Activated T-cell treated with anti-CD3 and anti-CD28 coated beads, Interleukin-2, amount 50 U/mL, for 72 hours (primary cell): ENCODE data around the gene SLC34A3. TPM values are rescaled to one million over a fixed set of nuclear protein-coding genes. Genes with fewer than 3 reads are reported as not detected.

ENCODE experiments used
- ATAC-seq, 2 donors: fragments of 150-1000 bp; cut with Tn5 transposase; replicated peaks in 1 of 2; 2 replicates each; pipeline ENCODE4 v1.10.0; 2021; ENCODE audit warnings: moderate library complexity in 2 of 2, mild to moderate bottlenecking in 1 of 2
- DNase-seq, 2 donors: peaks; one replicate each; pipeline ENCODE4 v3.0.0; 2021 to 2022; ENCODE audit warnings: mixed read lengths in 1 of 2
- H3K27ac Mint-ChIP-seq: one replicate; pipeline ENCODE4 v1.8.0; 2022; ENCODE audit warnings: mild to moderate bottlenecking, moderate library complexity, mixed read lengths
- H3K27me3 Mint-ChIP-seq: one replicate; pipeline ENCODE4 v1.8.0; 2022; ENCODE audit warnings: low read depth, mixed read lengths
- H3K36me3 Mint-ChIP-seq, 2 donors: one replicate each; pipeline ENCODE4 v1.8.0; 2022; ENCODE audit warnings: mixed read lengths in 2 of 2, mild to moderate bottlenecking in 1 of 2; ENCODE audit not compliant: insufficient read depth in 2 of 2
- H3K4me1 Mint-ChIP-seq: one replicate; pipeline ENCODE4 v1.8.0; 2022; ENCODE audit warnings: low read depth, mixed read lengths
- H3K4me3 Mint-ChIP-seq, 2 donors: one replicate each; pipeline ENCODE4 v1.8.0; 2022; ENCODE audit warnings: mild to moderate bottlenecking in 2 of 2, mixed read lengths in 2 of 2, moderate library complexity in 2 of 2
- H3K9me3 Mint-ChIP-seq, 2 donors: one replicate each; pipeline ENCODE4 v1.8.0; 2022; ENCODE audit warnings: mixed read lengths in 2 of 2
- total RNA-seq, 2 donors: library from RNA; stranded (reverse); gene quantifications; one replicate each; pipeline ENCODE4 v1.2.3, GENCODE V29; 2022

Gene SLC34A3
- total RNA-seq, 2 donors from 2014 or later: 0.12 to 0.14 TPM

GRCh38 chr9:137200311-137201204 is 30.1 kb upstream of the SLC34A3 start, which contains the start of gene TPRN:
TSS of gene TPRN (minus strand) at chr9:137200741. CDS start at chr9:137200711, 30 bp downstream.
- Mint-ChIP-seq H3K9me3 (no peaks in the 10 kb centered on the region), H3K4me3 (peak within 1 kb of the TSS; percentile 91 to 93), H3K4me1 (peaks cover 36% of the 10 kb centered on the region), H3K36me3 (peaks cover 1 to 8% of the 10 kb centered on the region in 2 donors), H3K27me3 (no peaks in the 10 kb centered on the region), H3K27ac (peak within 1 kb of the TSS; percentile 28)
- ATAC-seq (peak; percentile 94), DNase-seq (peak; percentile 99 to 100)

- Mint-ChIP-seq H3K27ac (peak overlapping the region; percentile 28), H3K9me3 (no peaks in the 10 kb centered on the region), H3K27me3 (no peaks in the 10 kb centered on the region), H3K36me3 (peaks cover 1 to 9% of the 10 kb centered on the region in 2 donors), H3K4me1 (peaks cover 43% of the 10 kb centered on the region), H3K4me3 (peak overlapping the region; percentile 91 to 93)
- no peak for ATAC-seq
- DNase-seq: no peak
Measured at GRCh38 chr9:137201205-137201868, 29.4 kb upstream of the SLC34A3 start.

GRCh38 chr9:137202966-137203365 is 27.7 kb upstream of the SLC34A3 start:
- Mint-ChIP-seq H3K9me3 (no peaks in the 10 kb centered on the region), H3K27me3 (no peaks in the 10 kb centered on the region), H3K27ac (no peak overlapping the region), H3K4me3 (peak overlapping the region in 1 of 2 donors; percentile 10), H3K36me3 (peaks cover 1 to 20% of the 10 kb centered on the region in 2 donors), H3K4me1 (peaks cover 59% of the 10 kb centered on the region)
- DNase-seq: no peak
- ATAC-seq: no peak

- Mint-ChIP-seq H3K36me3 (peaks cover 1 to 22% of the 10 kb centered on the region in 2 donors), H3K4me3 (peak overlapping the region; percentile 94 to 95), H3K27ac (peak overlapping the region; percentile 90), H3K27me3 (no peaks in the 10 kb centered on the region), H3K9me3 (no peaks in the 10 kb centered on the region), H3K4me1 (peaks cover 54% of the 10 kb centered on the region)
- no peak for DNase-seq
- no peak for ATAC-seq
Measured at GRCh38 chr9:137204731-137205125, 26.0 kb upstream of the SLC34A3 start.

- peaks cover 54% of the 10 kb centered on the region for H3K4me1 Mint-ChIP-seq
- no peaks in the 10 kb centered on the region for H3K27me3 Mint-ChIP-seq
- no peaks in the 10 kb centered on the region for H3K9me3 Mint-ChIP-seq
- H3K36me3 Mint-ChIP-seq: peaks cover 1 to 22% of the 10 kb centered on the region in 2 donors
- H3K4me3 Mint-ChIP-seq: peak within 1 kb of the TSS; percentile 94 to 95
- peak; percentile 96 to 97 for DNase-seq
- H3K27ac Mint-ChIP-seq: peak within 1 kb of the TSS; percentile 90
- peak; percentile 66 to 69 for ATAC-seq
Measured at GRCh38 chr9:137205126-137206069, 25.3 kb upstream of the SLC34A3 start, which contains the start of the genes NDOR1 and TMEM203. TSS of gene NDOR1 (plus strand) at chr9:137205700. CDS start at chr9:137205778, 78 bp downstream. TSS of gene TMEM203 (minus strand) at chr9:137205648. CDS start at chr9:137205414, 234 bp downstream.

GRCh38 chr9:137206602-137207001 is 24.1 kb upstream of the SLC34A3 start:
- no peaks in the 10 kb centered on the region for H3K9me3 Mint-ChIP-seq
- DNase-seq: no peak
- ATAC-seq: no peak
- peaks cover 1 to 22% of the 10 kb centered on the region in 2 donors for H3K36me3 Mint-ChIP-seq
- H3K4me3 Mint-ChIP-seq: peak overlapping the region; percentile 94 to 95
- H3K27ac Mint-ChIP-seq: peak overlapping the region; percentile 63
- H3K4me1 Mint-ChIP-seq: peaks cover 52% of the 10 kb centered on the region
- H3K27me3 Mint-ChIP-seq: no peaks in the 10 kb centered on the region

GRCh38 chr9:137211532-137211931 is 19.2 kb upstream of the SLC34A3 start:
- no peaks in the 10 kb centered on the region for H3K9me3 Mint-ChIP-seq
- H3K36me3 Mint-ChIP-seq: peaks cover 0 to 13% of the 10 kb centered on the region in 2 donors
- peak overlapping the region; percentile 61 for H3K27ac Mint-ChIP-seq
- no peak for DNase-seq
- ATAC-seq: no peak
- peaks cover 19% of the 10 kb centered on the region for H3K4me1 Mint-ChIP-seq
- H3K27me3 Mint-ChIP-seq: no peaks in the 10 kb centered on the region
- no peak overlapping the region for H3K4me3 Mint-ChIP-seq

- ATAC-seq: no peak
- no peaks in the 10 kb centered on the region for H3K9me3 Mint-ChIP-seq
- H3K27me3 Mint-ChIP-seq: no peaks in the 10 kb centered on the region
- H3K36me3 Mint-ChIP-seq: peaks cover 0 to 6% of the 10 kb centered on the region in 2 donors
- peaks cover 9% of the 10 kb centered on the region for H3K4me1 Mint-ChIP-seq
- no peak for DNase-seq
- H3K4me3 Mint-ChIP-seq: no peak overlapping the region
- H3K27ac Mint-ChIP-seq: no peak overlapping the region
Measured at GRCh38 chr9:137212520-137212919, 18.2 kb upstream of the SLC34A3 start.

- Mint-ChIP-seq H3K27ac (no peak overlapping the region), H3K4me1 (peaks cover 6% of the 10 kb centered on the region)
Measured at GRCh38 chr9:137213160-137214060, 17.3 kb upstream of the SLC34A3 start.

GRCh38 chr9:137214620-137215019 is 16.1 kb upstream of the SLC34A3 start:
- H3K9me3 Mint-ChIP-seq: no peaks in the 10 kb centered on the region
- ATAC-seq (no peak), DNase-seq (no peak)
- H3K27me3 Mint-ChIP-seq: no peaks in the 10 kb centered on the region
- H3K4me3 Mint-ChIP-seq: no peak overlapping the region
- peaks cover 0 to 2% of the 10 kb centered on the region in 2 donors for H3K36me3 Mint-ChIP-seq
- no peak overlapping the region for H3K27ac Mint-ChIP-seq
- H3K4me1 Mint-ChIP-seq: peaks cover 6% of the 10 kb centered on the region

More at GRCh38 chr9:137213160-137214060, 17.3 kb upstream of the SLC34A3 start:
- no peak for DNase-seq
- Mint-ChIP-seq H3K36me3 (peaks cover 0 to 5% of the 10 kb centered on the region in 2 donors), H3K27me3 (no peaks in the 10 kb centered on the region), H3K4me3 (no peak overlapping the region), H3K9me3 (no peaks in the 10 kb centered on the region)
- ATAC-seq: no peak

GRCh38 chr9:137215196-137215986 is 15.3 kb upstream of the SLC34A3 start:
- no peak overlapping the region for H3K4me3 Mint-ChIP-seq
- H3K27me3 Mint-ChIP-seq: no peaks in the 10 kb centered on the region
- DNase-seq (no peak), ATAC-seq (no peak)
- peaks cover 0 to 2% of the 10 kb centered on the region in 2 donors for H3K36me3 Mint-ChIP-seq
- no peaks in the 10 kb centered on the region for H3K9me3 Mint-ChIP-seq
- no peak overlapping the region for H3K27ac Mint-ChIP-seq
- H3K4me1 Mint-ChIP-seq: peaks cover 6% of the 10 kb centered on the region
